AG09319 (cell line): ENCODE measurements around the gene HESX1.

Experiments used
- DNase-seq: peaks from one replicate; pipeline ENCODE4 v3.0.0-alpha.2; 2010; ENCODE audit warnings: low read depth; ENCODE audit errors: extremely low read depth
- TF ChIP-seq, protein P1 (sequence below): IDR thresholded peaks from 2 replicates; pipeline ENCODE4 v1.5.1; 2011; ENCODE audit warnings: low read depth, mild to moderate bottlenecking, inconsistent platforms, low read length, moderate library complexity

Gene HESX1

DNA sequence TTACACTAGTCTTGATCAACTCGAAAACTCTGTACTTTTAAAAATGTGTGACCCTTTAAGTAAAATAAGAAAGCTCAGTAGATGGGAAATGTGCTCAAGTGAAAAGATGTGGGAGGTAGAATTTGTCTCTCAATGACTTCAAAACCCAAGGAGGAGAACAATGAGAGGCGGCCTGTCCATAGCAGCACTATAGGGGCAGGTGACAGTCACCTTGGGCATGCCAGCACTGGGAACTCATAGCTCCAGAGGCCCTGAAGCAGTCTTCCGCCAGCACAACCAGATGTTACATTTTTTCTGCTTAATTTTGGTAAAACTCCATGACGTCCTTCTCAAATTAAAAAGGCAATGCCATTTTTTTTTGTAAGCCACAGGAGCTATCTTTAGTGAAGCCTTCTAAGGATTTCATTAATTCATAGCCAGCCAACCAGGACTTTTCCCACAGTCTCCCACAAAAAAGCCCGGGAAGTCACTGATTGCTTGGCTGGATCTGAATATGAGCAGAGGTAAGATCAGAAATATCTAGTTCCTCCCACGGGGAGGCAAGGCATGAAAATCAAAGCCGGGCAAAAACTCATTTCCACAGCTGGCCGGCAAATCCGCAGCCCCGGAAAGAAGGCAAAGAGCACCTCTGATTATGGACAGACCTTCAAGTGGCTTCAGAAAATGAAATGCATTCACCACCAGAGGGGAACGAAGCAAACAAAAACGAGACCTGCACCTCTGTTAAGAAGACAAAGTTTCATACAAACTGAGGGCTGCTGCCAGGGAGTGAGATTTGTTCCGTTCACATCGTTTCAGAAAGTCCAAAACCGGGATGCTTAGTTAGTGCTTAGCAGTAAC, 45.1 kb downstream of the HESX1 start:
- no peak for DNase-seq
- TF ChIP-seq, protein P1, sequence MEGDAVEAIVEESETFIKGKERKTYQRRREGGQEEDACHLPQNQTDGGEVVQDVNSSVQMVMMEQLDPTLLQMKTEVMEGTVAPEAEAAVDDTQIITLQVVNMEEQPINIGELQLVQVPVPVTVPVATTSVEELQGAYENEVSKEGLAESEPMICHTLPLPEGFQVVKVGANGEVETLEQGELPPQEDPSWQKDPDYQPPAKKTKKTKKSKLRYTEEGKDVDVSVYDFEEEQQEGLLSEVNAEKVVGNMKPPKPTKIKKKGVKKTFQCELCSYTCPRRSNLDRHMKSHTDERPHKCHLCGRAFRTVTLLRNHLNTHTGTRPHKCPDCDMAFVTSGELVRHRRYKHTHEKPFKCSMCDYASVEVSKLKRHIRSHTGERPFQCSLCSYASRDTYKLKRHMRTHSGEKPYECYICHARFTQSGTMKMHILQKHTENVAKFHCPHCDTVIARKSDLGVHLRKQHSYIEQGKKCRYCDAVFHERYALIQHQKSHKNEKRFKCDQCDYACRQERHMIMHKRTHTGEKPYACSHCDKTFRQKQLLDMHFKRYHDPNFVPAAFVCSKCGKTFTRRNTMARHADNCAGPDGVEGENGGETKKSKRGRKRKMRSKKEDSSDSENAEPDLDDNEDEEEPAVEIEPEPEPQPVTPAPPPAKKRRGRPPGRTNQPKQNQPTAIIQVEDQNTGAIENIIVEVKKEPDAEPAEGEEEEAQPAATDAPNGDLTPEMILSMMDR: no peak

DNA sequence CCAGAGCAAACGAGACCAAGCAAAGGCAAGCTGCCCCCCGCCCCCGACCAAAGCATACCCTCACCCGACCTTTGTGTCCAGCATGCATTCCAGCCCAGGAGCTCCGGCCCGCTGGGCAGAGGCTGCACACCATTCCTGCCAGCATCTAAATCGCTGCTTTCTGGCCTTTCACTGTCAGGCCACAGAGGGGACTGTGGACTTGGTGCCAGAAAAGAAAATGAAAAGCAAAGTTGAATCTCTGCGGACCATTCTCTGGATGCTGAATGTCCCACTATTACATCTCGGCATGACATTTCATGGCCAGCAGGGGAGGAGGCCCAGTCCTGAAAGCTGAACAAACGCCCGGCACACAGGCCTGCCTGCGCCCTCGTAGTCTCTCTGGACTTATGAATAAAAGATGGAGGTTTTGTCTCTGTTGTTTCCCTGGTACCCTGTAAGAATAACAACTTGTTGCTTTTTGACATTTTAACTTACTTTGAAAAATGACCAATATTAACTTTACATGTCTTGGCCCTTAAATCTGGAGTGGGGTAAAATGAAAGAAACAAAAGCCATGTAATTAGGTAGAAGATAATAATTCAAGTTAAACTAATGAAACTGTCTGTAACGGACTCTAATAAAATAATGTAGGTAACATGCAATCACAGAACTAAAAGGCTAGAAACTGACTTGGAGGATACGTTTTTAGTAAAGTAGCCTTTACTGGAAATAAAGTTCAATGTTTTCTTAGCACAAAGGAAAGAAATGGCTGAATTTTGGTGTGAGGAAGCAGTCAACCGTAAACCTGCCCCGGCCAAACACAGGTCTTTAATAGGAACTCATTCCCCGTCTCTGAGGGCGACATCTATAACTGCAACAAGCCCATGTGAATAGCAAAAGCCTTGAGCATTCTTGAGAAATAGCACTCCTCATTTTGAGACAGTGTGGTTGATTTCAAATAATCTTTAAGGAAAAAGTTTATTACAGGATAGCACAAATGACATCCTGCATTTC, 47.3 kb downstream of the HESX1 start:
- DNase-seq: no peak
- TF ChIP-seq, protein P1: no peak; the same call in 1 of the 2 replicates

DNA sequence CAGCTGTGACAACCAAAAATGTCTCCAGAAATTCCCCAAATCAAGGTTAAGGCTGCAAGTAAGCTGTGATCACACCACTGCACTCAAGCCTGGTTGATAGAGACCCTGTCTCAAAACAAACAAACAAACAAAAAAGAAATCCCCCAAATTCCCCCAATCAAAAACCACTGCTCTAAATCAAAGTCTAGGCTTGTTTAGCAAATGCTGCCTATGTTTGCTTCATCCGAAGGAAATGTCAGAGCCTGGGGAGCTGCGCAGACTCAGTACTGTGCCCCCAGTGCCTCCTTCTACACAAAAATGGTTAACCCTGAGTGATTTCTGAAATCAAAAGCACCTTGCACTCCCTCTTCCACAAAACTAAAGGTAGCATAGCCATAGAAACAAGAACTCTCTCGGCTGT, 48.0 kb downstream of the HESX1 start:
- TF ChIP-seq, protein P1: no peak
- no peak for DNase-seq

DNA sequence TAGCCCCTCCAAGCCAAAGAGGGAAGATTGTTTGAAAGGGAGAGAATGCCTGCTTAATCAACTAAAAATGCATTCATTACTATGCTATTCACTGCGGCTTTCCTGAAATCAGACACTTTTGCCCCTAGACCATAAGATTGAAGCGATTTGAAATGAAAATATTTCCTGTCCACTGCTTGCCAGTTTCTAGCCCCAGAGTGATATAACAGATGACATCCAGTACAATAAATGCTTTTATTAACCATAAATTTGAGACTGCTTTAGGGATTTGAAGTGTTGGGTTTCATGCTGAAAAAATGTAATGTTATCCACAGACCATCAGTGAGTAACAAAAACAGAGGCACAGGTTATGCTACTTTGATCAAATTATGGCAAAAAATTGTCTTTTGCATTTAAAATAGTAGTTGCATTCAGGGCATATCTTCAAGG, 48.7 kb downstream of the HESX1 start:
- DNase-seq: peak; percentile 38
- TF ChIP-seq, protein P1: no peak

DNA sequence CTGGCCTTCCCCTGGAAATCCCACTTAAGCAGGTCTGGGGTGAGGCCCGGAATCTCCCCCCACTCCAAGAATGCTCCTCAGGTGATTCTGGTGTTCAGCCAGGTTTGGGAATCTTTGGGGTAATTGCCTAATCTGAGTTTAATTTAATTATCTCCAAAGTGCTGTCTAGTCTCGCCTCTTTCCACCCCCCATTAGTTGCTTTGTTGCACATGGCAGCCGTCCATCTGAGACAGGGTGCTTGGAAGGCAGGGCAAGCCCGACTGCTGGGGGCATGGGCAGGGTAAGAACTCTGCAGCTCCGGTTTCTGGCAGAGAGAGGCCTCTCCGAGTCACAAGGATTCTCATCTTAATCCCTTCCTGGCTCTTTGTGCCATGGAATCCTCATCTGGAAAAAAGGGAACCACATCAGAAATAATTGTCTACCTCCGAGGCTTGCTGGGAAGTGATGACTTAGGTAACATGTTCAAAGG, 49.6 kb downstream of the HESX1 start:
- TF ChIP-seq, protein P1: no peak

More for the DNA sequence above, 49.6 kb downstream of the HESX1 start:
- DNase-seq: no peak
